HG02588 (cell line): Measurements from ENCODE around the gene RRP8.

Experiments
- ATAC-seq: cut with Tn5 transposase; IDR thresholded peaks from one replicate; pipeline ENCODE4 v1.9.1; 2021; ENCODE audit warnings: mild to moderate bottlenecking, moderate library complexity; ENCODE audit not compliant: unreplicated experiment

Gene RRP8

DNA sequence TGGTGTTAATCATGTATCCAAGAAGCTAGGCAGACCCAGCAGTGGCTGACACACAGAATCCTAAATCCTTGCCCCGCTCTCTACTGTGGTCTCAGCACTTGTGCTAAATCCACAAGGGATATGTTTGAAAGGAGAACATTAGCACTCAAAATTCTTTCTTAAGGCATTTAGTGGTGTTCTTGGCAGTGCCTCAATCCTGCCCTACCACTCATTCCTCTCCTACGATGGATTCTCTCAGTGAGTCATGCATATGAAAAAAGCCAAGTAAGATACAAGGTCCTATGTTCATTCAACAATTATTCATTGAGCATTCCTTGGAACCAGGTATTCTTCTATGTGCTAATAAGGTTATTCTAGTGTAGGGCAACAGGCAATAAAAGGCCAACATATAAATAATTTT lies 31.2 kb downstream of the RRP8 start:
- no peak for ATAC-seq

GRCh38 chr11:6571434-6572008 lies 31.9 kb downstream of the RRP8 start:
- no peak for ATAC-seq

GRCh38 chr11:6570691-6571427 lies 32.6 kb downstream of the RRP8 start:
- ATAC-seq: no peak

DNA sequence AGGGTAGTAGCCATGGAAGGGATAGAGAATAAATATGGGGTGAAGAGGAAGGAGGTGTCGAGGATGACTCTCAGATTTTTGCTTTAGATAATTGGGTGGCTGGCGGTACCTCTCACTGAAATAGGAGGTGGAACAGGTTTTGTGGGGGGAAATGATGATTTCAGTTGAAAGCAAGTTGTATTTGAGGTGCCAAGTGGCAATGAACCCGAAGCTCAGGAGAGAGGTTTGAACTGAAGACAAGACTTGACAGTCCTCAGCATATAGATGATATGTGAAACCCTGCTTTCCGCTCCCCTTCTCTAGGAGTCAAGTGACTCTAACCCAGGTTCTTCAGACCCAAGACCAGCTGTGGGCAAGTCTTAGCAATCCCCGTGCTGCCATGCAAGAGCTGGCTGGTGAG lies 33.7 kb downstream of the RRP8 start:
- ATAC-seq: no peak

DNA sequence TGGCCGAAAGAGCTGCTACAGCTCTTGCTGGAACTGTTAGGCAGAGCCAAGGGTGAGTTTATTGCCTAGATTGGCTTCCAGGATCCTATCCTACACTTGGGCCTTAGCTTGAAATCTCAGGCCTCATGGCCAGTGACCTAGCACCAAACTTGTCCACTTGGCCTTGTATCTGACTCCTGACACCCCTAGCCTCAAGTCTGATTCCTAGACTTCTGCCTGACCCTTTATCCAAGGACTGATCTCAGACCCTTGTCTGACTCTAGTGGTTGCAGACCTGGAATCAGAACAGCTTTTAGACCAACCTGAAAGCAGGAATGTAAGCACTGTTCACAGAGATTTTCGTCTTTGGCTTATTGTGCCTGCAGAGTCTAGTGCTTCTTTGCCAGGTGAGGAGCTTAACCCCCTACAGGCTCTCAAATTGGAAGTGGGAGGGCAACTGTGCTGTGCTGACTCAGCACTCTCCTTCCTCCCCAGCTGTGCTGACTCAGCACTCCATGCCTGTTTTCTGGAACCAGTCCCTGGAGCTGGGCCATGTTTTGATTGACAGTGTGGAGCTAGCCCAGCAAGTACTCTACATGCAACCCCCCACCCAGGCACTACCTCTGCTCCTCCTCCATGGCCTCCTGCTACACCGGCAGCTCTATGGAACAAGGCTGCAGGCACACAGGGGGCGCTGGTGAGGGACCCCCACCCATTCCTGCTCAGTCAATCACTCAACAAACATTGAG lies 35.1 kb downstream of the RRP8 start:
- ATAC-seq: no peak

- ATAC-seq: no peak
Observed at GRCh38 chr11:6567371-6567745, 36.1 kb downstream of the RRP8 start.

DNA sequence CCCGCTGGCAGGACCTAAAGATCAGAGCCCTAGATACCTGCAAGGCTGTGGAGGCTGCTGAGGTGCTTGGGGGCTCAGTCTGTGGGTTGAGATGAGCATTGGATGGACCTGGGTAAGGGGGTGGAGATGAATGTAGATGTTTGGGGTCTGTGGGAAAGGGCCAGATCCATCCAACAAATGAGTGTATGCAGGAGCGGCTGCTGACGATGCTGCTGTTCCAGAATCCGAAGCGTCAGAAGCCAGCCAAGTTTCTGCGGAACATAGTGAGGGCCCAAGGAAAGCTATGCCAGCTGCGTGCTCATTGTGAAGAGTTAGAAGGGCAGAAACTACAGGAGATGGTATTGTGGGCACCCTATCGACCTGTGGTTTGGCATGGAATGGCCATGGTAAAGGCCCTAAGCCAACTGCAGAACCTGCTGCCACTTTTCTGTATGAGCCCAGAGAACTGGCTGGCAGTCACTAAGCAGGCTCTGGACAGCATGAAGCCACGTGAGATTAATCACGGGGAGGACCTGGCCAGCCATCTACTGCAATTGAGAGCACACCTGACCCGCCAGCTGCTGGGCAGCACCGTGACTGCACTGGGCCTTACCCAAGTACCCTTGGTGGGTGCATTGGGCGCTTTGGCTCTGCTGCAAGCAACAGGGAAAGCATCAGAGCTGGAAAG lies 36.6 kb downstream of the RRP8 start:
- no peak for ATAC-seq

- ATAC-seq: no peak
Observed at GRCh38 chr11:6565988-6566703, 37.3 kb downstream of the RRP8 start.

DNA sequence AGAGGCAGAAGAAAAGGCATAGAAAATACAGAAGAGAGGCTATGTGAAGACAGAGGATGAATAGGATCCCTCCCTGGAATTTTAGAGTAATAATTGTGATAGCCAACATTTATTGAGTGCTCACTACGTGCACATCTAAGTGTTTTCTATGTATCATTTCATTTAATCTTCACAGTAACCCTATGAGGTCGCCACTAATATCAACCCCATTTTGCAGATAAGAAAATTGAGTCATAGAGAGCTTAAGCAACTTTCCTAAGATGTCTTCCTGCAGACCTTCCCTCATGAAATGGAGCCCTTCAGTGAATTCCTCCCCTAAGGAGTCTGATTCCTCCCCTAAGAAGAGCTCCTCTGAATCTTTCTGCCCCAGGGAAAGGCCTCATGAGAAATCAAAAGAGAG lies 38.1 kb downstream of the RRP8 start:
- ATAC-seq: no peak

- no peak for ATAC-seq
Observed at GRCh38 chr11:6563667-6564066, 39.7 kb downstream of the RRP8 start.

DNA sequence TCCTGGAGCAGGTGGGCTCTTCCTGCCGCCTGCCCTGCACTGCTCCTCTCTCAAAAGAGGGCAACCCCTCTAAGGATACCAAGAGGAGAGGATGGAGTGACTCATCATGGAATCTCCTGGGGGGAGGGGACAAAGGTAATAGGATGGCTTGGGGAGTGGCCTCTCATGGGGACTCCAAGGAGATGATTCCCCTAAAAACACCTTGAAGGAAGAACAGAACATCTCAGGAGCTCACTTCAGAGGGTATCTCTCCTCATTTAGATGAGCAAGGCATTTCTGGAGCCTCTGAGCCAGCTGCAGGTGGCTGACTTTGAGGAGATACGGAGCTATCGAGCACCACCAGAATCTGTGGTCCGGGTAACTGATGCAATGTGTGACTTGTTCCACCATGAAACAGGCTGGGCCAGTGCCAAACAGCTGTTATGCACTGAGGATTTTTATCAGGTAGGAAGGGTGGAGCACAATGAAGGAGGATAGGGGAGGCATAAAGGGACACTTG lies 40.2 kb downstream of the RRP8 start:
- ATAC-seq: no peak

DNA sequence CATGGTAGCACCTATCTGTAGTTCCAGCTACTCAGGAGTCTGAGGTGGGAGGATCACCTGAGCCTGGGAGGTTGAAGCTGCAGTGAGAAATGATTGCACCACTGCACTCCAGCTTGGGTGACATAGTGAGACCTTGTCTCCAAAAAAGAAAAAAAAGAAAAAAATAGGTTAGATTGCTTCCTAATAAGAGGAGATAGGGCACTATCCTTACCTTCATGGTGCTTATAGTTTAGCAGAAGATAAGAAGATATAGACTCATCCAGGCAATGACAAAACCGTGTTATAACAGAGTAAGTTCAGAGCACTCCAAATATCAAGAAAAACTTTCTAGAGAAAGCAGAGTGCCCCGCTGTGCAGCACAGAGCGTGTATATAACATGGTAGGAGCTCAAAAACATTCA lies 42.1 kb downstream of the RRP8 start:
- ATAC-seq: no peak

- ATAC-seq: no peak
Observed at GRCh38 chr11:6559369-6559768, 44.0 kb downstream of the RRP8 start.

DNA sequence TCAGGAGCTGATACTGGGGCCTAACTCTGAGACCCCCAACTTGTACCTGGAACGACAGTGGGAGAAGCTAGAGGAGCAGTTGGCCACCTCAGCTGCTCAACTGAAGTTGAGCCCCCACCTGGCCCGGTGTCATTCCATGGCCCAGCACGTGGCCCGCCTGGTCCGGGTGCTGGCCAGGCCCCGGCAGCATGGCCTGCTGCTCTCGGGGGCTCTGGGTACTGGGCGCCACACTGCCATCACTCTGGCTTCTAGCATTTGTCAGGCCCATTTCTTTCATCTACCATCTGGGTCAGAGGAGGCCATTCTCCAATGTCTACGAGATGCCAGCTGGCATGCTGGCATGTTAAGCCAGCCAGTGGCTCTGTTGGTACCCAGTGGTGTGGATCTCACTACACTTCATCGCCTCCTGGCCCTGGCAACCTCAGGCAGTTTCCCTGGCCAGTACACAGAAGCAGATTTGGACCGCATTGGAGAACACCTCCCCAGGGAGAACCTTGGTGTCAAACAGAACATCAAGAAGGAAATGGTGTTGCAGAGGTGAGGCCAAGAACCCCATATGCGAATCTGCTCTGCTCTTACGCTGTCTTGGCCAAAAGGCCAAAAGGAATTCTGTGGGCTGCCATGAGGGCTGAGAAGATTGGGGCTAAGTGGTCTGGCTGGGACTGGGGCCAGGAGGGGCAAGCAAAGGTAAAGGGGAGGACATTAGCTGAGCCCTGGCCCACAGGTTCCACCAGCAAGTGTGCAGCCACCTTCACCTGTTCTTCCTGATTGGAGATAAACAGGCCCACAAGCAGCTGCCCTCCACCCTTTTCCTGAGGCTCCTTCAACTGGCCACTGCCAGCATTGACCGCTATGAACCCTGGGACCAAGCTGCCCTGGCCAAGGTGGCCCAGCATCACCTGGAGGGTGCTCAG lies 45.4 kb downstream of the RRP8 start:
- ATAC-seq: no peak

DNA sequence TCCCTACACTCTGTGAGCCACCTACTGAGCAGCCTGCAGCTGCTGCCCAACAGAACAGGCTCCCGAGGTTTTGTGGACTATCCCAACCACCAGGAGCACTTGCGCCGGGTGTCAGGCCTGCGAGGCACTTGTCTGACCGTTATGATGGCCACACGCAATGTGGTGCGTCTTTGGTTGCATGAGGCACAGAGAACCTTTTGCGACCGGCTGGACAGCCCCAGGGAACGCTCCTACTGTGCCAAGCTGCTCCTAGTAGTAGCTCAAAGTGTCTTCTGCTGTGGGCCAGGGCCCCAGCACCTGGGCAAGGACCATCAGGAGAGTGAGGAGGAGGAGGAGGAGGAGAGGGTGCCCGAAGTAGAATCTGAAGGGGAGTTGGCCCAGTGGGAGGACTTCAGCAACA lies 46.4 kb downstream of the RRP8 start:
- no peak for ATAC-seq

DNA sequence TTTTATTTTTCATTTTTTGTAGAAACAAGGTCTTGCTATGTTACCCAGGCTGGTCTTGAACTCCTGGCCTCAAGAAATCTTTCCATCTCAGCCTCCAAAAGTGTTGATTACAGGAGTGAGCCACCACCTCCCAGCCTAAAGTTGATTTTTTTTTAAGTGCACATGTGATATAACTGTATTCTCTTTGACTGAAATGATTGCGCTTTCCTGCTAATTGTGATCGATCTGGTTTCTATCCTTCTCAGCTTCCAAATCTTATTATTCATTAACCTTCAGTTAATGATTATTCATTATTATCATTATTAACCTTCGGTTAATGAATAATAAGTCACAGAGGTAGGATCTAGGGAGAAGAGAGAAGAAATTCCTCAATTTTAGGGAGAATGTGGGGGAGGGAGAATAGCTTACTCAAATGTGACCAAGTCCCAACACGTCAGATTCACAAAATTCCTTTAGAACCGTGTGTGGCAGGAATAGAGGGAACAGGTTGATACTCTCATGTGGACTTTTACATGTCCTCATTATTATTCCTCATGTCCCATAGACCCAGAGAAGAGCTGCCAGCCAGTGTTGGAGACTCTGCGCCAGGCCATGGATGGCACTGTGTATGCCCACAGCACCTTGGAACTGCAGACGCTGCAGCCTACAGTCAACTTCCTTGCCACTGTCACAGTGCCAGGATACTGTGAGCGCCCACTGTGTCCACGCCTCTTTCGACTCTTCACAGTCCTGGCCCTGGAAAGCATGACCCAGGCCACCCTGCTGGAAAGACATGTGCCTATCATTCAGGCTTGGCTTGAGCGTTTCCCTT lies 47.1 kb downstream of the RRP8 start:
- ATAC-seq: no peak

GRCh38 chr11:6554828-6555706 lies 48.3 kb downstream of the RRP8 start:
- ATAC-seq: no peak

DNA sequence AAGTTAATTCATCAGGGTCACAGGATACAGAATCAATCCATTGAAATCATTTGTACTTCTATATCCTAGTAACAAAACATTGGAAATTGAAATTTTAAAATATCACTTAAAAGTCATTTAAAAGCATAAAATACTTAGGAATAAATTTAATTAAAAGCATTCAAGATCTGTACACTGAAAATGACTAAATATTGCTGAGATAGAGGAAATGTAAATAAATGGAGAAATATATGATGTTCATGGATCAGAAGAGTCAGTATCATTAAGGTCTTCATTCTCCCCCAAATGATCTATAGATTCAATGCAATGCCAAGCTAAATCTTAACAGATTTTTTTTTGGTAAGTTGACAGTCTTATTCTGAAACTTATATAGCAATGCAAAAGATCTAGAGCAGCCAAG lies 49.8 kb downstream of the RRP8 start:
- ATAC-seq: no peak
